RPMI7951 (cell line): ENCODE results near the gene ZNF66. TPM values are rescaled to one million over a fixed set of nuclear protein-coding genes. Genes with fewer than 3 reads are reported as not detected.
"Not testable (repeated sequence)": the region's sequence is repeated elsewhere in the genome, so short reads cannot be mapped to it uniquely, and the experiment has no call there.

Source experiments
- DNase-seq: peaks from one replicate; pipeline ENCODE4 v3.0.0-alpha.2; 2012; ENCODE audit warnings: low read depth
- total RNA-seq: library from RNA; depleted of rRNA; stranded (reverse); fragments of >200 nt; shearing (Covaris generic); gene quantifications from 2 replicates; pipeline ENCODE4 v1.2.3, GENCODE V29; 2014; rRNA removed

The ZNF66 gene
- total RNA-seq, result 2.2 and 5.2 TPM in 2 replicates

GRCh38 chr19:20776083-20777076 is at the start of gene ZNF66:
TSS of gene ZNF66 (plus strand) at chr19:20776304. CDS start at chr19:20776448, 144 bp downstream.
- DNase-seq, result peak; percentile 97

- DNase-seq, result not testable (repeated sequence)
These were observed 25.9 kb upstream of the ZNF66 start for GRCh38 chr19:20750169-20750568.

- DNase-seq, result not testable (repeated sequence)
These were observed 23.8 kb upstream of the ZNF66 start for GRCh38 chr19:20752291-20752690.

DNA sequence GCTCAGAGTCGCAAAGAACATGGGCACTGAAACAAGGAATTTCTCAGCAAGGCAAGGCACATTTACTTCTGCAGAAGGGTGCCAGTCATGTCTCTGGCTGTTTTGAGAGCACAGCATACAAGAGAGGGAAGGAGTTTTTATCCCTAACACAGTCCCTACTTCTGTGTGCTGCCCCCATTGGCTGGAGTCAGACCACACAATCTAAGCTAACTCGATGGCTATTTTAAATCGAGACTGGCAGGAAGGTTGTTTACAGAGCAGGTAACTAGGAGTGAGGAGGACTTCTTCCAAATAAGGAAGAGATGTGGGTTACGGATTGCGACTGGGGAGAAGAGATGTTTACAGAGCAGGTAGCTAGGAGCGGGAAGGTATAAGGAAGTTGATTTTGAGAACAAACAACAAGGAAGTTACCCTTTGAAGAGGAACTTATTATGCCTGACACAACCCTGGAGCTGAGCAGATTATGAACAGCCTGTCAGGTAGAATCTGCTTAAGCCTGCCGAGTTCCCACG is 6.8 kb upstream of the ZNF66 start:
- not testable (repeated sequence) for DNase-seq

DNA sequence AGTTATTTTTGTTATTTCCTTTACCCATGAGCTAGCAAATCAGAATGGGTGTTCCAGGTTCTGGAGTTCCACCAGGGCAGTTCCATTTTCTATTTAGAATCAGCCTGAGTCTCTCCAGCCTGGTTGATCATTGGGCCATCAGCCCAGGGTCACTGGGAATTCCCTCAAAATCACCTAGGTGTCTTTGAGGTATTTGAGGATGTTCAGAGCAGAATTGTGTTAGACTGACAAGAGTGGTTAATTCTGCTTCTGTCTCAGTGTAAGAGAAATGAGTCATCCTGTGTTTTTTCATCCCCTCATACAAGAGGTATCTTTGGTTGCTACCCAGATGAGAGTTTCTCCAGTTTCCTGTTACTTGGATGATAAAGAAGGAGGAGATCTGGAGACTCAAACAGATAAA is 11.7 kb downstream of the ZNF66 start:
- no peak for DNase-seq

DNA sequence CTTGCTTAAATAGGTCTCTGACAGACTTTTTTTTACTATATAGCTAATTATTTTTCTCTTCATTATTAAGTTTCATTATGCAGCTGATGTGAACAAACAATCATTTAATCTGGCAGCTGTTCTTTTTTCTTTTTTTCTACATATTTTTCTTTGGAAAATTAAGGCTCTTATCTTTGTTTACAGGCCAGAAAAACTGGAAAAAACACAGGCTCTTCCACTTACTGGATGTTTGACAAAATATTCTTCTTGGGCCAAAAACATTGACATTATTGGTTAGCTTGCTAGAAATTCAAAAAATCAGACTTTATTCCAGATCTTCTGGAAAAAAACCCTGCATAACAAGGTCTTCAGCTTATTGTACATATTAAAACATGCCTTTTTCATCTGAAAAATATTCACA is 15.7 kb downstream of the ZNF66 start:
- no peak for DNase-seq

DNA sequence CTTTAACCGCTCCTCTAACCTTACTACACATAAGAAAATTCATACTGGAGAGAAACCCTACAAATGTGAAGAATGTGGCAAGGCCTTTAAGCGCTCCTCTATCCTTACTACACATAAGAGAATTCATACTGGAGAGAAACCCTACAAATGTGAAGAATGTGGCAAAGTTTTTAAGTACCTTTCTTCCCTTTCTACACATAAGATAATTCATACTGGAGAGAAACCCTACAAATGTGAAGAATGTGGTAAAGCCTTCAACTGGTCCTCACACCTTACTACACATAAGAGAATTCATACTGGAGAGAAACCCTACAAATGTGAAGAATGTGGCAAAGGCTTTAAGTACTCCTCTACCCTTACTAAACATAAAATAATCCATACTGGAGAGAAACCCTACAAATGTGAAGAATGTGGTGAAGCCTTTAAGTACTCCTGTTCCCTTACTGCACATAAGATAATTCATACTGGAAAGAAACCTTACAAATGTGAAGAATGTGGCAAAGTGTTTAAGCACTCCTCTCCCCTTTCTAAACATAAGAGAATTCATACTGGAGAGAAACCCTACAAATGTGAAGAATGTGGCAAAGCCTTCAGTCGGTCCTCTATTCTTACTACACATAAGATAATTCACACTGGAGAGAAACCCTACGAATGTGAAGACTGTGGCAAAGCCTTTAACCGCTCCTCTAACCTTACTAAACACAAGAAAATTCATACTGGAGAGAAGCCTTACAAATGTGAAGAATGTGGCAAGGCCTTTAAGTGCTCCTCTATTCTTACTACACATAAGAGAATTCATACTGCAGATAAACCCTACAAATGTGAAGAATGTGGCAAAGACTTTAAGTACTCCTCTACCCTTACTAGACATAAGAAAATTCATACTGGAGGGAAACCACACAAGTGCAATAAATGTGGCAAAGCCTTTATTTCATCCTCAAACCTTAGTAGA is 30.5 kb downstream of the ZNF66 start:
- DNase-seq, result not testable (repeated sequence)

DNA sequence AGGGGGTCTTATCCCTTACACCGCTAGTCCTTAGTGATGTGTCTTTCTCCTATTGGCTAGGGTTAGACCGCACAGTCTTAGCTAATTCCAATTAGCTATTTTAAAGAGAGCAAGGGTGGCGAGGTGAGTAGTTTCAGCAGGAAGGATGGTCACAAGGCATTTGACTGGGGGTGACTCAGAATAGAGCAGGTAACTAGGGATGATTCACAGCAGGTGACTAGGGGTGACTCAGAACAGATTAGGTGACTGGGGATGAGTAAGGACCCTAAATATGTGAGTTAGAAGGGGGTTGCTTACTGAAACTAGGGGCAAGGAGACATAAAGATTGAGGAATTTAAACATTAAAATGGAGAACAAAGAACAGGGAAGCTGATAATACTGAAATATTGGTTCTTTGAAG is 64.3 kb downstream of the ZNF66 start:
- no peak for DNase-seq

Other genes with a start within 250 kb of the ZNF66 start
- 5.0 and 5.9 TPM in 2 replicates for gene ZNF737, start 210.5 kb upstream of the ZNF66 start, total RNA-seq
- 10.9 and 14.0 TPM in 2 replicates for gene ZNF626, start 114.7 kb upstream of the ZNF66 start, total RNA-seq
- gene ZNF85, start 146.9 kb downstream of the ZNF66 start, total RNA-seq, result 19.7 and 20.5 TPM in 2 replicates
- gene ZNF430, start 244.4 kb downstream of the ZNF66 start, total RNA-seq, result 7.6 and 13.3 TPM in 2 replicates